ENCODE data around the gene WAC. TPM values are rescaled to one million over a fixed set of nuclear protein-coding genes. Genes with fewer than 3 reads are reported as not detected.

The WAC gene
- total and polyA plus RNA-seq, 10 of the 15 experiments (the other 5 are each of a cell fraction or from before 2014, with no cell fraction given), result 26.5 to 131 (median 69.4) TPM

GRCh38 chr10:28533571-28534304 lies 820 bp downstream of the WAC start:
- Histone ChIP-seq H3K9me3 (replicated peaks; ENCODE audit: control insufficient read depth, insufficient read depth, low read length) (no peaks in the 10 kb centered on the region), H3K27ac (ENCODE audit: control insufficient read depth, insufficient read depth) (peak overlapping the region; percentile 100), H4K20me1 (ENCODE audit: control insufficient read depth, insufficient read depth) (no peaks in the 10 kb centered on the region), H3K79me2 (ENCODE audit: control insufficient read depth, insufficient read depth, low read length) (peaks cover 74% of the 10 kb centered on the region), H3K9ac (ENCODE audit: control insufficient read depth, insufficient read depth, low read length) (peak overlapping the region; percentile 99), H3K4me1 (ENCODE audit: control insufficient read depth, insufficient read depth, low read length) (peaks cover 4% of the 10 kb centered on the region), H2AFZ (ENCODE audit: control insufficient read depth, low read depth, low read length) (no peak overlapping the region; the same call in 1 of the 2 replicates), H3K27me3 (replicated peaks in 1 of 2; ENCODE audit: control insufficient read depth in 2 of 2, insufficient read depth in 2 of 2, low read length in 1 of 2) (no peaks in the 10 kb centered on the region), H3K4me3 (peak overlapping the region; percentile 92), H3K36me3 (ENCODE audit: control insufficient read depth in 2 of 2, insufficient read depth in 2 of 2, low read length in 1 of 2) (peaks cover 0 to 22% of the 10 kb centered on the region in 2 experiments; a peak in 3 of 4 replicates), H3K4me2 (ENCODE audit: control insufficient read depth, insufficient read depth) (no peak overlapping the region; the same call in 1 of the 2 replicates)
- RAD21 ChIA-PET (ENCODE audit: unreplicated experiment), result interaction anchor here (1.2 kb wide), 1 partner anchor 13 kb away, joined by 5 read pairs; no protein-coding TSS in a partner anchor
- DNase-seq (ENCODE audit: low read depth, low spot score) (no peak), FAIRE-seq (no peak), ATAC-seq (peak; percentile 18)
- intact Hi-C loops (cut with micrococcal nuclease; ENCODE audit: unreplicated experiment) (loop anchor here (5.0 to 10.0 kb wide), 4 partner anchors 99 to 1379 kb away; partner anchors contain the start of genes ACBD5, MASTL and YME1L1), in situ Hi-C loops (cut with MboI) (loop anchor here (10.0 kb wide), 1 partner anchor 1289 kb away; the partner anchor contains the start of gene ACBD5)
- CTCF ChIA-PET, result interaction anchor here (1.4 kb wide), 1 partner anchor 12 kb away, joined by 6 read pairs; no protein-coding TSS in a partner anchor
- SMC1A ChIA-PET (ENCODE audit: uncharacterized antibody, unreplicated experiment), result interaction anchor here (0.7 to 1.0 kb wide), 2 partner anchors 11 to 25 kb away, joined by 3 read pairs; no protein-coding TSS in a partner anchor
- under 1% methylated on average over 31 of the region's 64 CpGs for WGBS (ENCODE audit: insufficient coverage, insufficient replicate concordance, low lambda C conversion rate, missing lambda C conversion rate)
- POLR2A ChIA-PET, result interaction anchor here (1.5 to 3.3 kb wide), 2 partner anchors 11 to 53 kb away, joined by 3 to 11 read pairs; no protein-coding TSS in a partner anchor
- BruUV-seq (replicated peaks), result no TSS peak
- TF ChIP-seq NBN (IDR thresholded peaks at IDR 0.05) (0 out of 2 replicates have a peak, but pooled peaks have one; percentile 36), MLLT1 (IDR thresholded peaks at IDR 0.05) (peak; percentile 52), HDGF (IDR thresholded peaks at IDR 0.05) (peak; percentile 64; the same call in 1 of the 2 replicates), RAD51 (IDR thresholded peaks at IDR 0.05) (no peak), KDM1A (IDR thresholded peaks at IDR 0.05; ENCODE audit: borderline replicate concordance) (no peak), SRF (IDR thresholded peaks at IDR 0.05; ENCODE audit: low read depth in 2 of 2, low read length in 2 of 2) (no peak), LARP7 (IDR thresholded peaks at IDR 0.05) (0 out of 2 replicates have a peak, but pooled peaks have one; percentile 13), SPI1 (IDR thresholded peaks at IDR 0.05; ENCODE audit: borderline replicate concordance, insufficient read depth, low read depth, low read length) (no peak), BACH1 (IDR thresholded peaks at IDR 0.05; ENCODE audit: borderline replicate concordance) (peak; percentile 71; the same call in 1 of the 2 replicates), RAD21 (IDR thresholded peaks at IDR 0.05; ENCODE audit: insufficient read depth, low read depth, low read length) (no peak), TAF1 (IDR thresholded peaks at IDR 0.05; ENCODE audit: borderline replicate concordance, low read depth, low read length) (no peak), GATAD2B (conservative IDR thresholded peaks at IDR 0.05; ENCODE audit: low read depth) (0 out of 2 replicates have a peak, but pooled peaks have one; percentile 26), IKZF2 (IDR thresholded peaks at IDR 0.05) (peak in 1 of 2 experiments; percentile 11; a peak in 1 of 4 replicates), NFIC (IDR thresholded peaks at IDR 0.05; ENCODE audit: low read depth, low read length) (no peak)
- TF ChIP-seq, protein P1, sequence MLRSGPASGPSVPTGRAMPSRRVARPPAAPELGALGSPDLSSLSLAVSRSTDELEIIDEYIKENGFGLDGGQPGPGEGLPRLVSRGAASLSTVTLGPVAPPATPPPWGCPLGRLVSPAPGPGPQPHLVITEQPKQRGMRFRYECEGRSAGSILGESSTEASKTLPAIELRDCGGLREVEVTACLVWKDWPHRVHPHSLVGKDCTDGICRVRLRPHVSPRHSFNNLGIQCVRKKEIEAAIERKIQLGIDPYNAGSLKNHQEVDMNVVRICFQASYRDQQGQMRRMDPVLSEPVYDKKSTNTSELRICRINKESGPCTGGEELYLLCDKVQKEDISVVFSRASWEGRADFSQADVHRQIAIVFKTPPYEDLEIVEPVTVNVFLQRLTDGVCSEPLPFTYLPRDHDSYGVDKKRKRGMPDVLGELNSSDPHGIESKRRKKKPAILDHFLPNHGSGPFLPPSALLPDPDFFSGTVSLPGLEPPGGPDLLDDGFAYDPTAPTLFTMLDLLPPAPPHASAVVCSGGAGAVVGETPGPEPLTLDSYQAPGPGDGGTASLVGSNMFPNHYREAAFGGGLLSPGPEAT (IDR thresholded peaks at IDR 0.05; ENCODE audit: low read depth), result peak; percentile 32; the same call in 1 of the 2 replicates
- TF ChIP-seq, protein P2, sequence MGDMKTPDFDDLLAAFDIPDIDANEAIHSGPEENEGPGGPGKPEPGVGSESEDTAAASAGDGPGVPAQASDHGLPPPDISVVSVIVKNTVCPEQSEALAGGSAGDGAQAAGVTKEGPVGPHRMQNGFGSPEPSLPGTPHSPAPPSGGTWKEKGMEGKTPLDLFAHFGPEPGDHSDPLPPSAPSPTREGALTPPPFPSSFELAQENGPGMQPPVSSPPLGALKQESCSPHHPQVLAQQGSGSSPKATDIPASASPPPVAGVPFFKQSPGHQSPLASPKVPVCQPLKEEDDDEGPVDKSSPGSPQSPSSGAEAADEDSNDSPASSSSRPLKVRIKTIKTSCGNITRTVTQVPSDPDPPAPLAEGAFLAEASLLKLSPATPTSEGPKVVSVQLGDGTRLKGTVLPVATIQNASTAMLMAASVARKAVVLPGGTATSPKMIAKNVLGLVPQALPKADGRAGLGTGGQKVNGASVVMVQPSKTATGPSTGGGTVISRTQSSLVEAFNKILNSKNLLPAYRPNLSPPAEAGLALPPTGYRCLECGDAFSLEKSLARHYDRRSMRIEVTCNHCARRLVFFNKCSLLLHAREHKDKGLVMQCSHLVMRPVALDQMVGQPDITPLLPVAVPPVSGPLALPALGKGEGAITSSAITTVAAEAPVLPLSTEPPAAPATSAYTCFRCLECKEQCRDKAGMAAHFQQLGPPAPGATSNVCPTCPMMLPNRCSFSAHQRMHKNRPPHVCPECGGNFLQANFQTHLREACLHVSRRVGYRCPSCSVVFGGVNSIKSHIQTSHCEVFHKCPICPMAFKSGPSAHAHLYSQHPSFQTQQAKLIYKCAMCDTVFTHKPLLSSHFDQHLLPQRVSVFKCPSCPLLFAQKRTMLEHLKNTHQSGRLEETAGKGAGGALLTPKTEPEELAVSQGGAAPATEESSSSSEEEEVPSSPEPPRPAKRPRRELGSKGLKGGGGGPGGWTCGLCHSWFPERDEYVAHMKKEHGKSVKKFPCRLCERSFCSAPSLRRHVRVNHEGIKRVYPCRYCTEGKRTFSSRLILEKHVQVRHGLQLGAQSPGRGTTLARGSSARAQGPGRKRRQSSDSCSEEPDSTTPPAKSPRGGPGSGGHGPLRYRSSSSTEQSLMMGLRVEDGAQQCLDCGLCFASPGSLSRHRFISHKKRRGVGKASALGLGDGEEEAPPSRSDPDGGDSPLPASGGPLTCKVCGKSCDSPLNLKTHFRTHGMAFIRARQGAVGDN (IDR thresholded peaks at IDR 0.05), result no peak
